ENCODE measurements around the gene KCTD13. TPM values are rescaled to one million over a fixed set of nuclear protein-coding genes. Genes with fewer than 3 reads are reported as not detected.

The KCTD13 gene
- total and polyA plus RNA-seq, 2 of the 8 experiments (the other 6 are each of a cell fraction or from before 2014, with no cell fraction given): 9.2 to 10.8 TPM

DNA sequence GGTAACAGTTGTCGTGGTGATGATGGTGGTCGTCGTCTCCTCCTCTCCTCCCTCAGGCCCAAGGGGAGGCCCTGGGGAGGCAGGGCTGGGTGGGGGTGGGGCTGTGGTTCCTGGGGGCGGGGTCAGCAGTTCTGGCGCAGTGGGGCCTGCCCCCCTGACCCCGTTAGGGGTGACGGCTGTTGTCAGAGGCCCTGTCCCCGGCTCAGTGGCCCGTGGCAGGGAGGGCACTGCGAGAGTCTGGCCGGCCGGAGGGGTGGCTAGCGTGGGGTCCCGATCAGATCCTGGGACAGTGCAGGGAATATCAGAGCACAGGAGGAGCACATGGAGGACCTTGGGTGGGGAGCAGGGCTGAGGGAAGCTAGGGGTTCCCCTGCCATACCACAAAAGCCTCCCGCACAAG is 29.2 kb downstream of the KCTD13 start (continued):
- TF ChIP-seq CHD7 (IDR thresholded peaks at IDR 0.05; ENCODE audit: insufficient replicate concordance, low read length): no peak
- no peak for TF ChIP-seq SP1 (IDR thresholded peaks at IDR 0.05; ENCODE audit: low read depth, low read length)
- no peak for TF ChIP-seq BCL11A (IDR thresholded peaks at IDR 0.05; ENCODE audit: low read depth in 2 of 2, low read length in 2 of 2)

Data from H1 (cell line).